Measurements from ENCODE around the gene PTPRG.

Gene PTPRG

GRCh38 chr3:62228467-62228866 is 667.1 kb downstream of the PTPRG start:
- DNase-seq (ENCODE audit: low read depth in 2 of 2): no peak

GRCh38 chr3:62229211-62229610 is 667.8 kb downstream of the PTPRG start:
- DNase-seq (ENCODE audit: low read depth in 2 of 2): no peak

GRCh38 chr3:62229908-62230307 is 668.5 kb downstream of the PTPRG start:
- DNase-seq (ENCODE audit: low read depth in 2 of 2): no peak

- no peak for DNase-seq (ENCODE audit: low read depth in 2 of 2)
These were observed 671.7 kb downstream of the PTPRG start for GRCh38 chr3:62233065-62233464.

- no peak for DNase-seq (ENCODE audit: low read depth in 2 of 2)
These were observed 674.6 kb downstream of the PTPRG start for GRCh38 chr3:62236016-62236415.

- DNase-seq (ENCODE audit: low read depth in 2 of 2): no peak
These were observed 676.0 kb downstream of the PTPRG start for GRCh38 chr3:62237286-62237948.

- no peak for DNase-seq (ENCODE audit: low read depth in 2 of 2)
These were observed 676.6 kb downstream of the PTPRG start for GRCh38 chr3:62238003-62238402.

- no peak for DNase-seq (ENCODE audit: low read depth in 2 of 2)
These were observed 677.1 kb downstream of the PTPRG start for GRCh38 chr3:62238431-62238830.

- DNase-seq (ENCODE audit: low read depth in 2 of 2): no peak
These were observed 679.9 kb downstream of the PTPRG start for GRCh38 chr3:62241279-62241678.

- DNase-seq (ENCODE audit: low read depth in 2 of 2): no peak
These were observed 681.6 kb downstream of the PTPRG start for GRCh38 chr3:62242831-62243509.

GRCh38 chr3:62246094-62246493 is 684.7 kb downstream of the PTPRG start:
- no peak for DNase-seq (ENCODE audit: low read depth in 2 of 2)

- no peak for DNase-seq (ENCODE audit: low read depth in 2 of 2)
These were observed 685.6 kb downstream of the PTPRG start for GRCh38 chr3:62246985-62247384.

- no peak for DNase-seq (ENCODE audit: low read depth in 2 of 2)
These were observed 687.5 kb downstream of the PTPRG start for GRCh38 chr3:62248734-62249483.

- DNase-seq (ENCODE audit: low read depth in 2 of 2): no peak
These were observed 688.1 kb downstream of the PTPRG start for GRCh38 chr3:62249484-62249776.

GRCh38 chr3:62249855-62250543 is 688.6 kb downstream of the PTPRG start:
- no peak for DNase-seq (ENCODE audit: low read depth in 2 of 2)

GRCh38 chr3:62252438-62253157 is 691.2 kb downstream of the PTPRG start:
- no peak for DNase-seq (ENCODE audit: low read depth in 2 of 2)

GRCh38 chr3:62253971-62254370 is 692.6 kb downstream of the PTPRG start:
- no peak for DNase-seq (ENCODE audit: low read depth in 2 of 2)

- DNase-seq (ENCODE audit: low read depth in 2 of 2): no peak
These were observed 694.4 kb downstream of the PTPRG start for GRCh38 chr3:62255758-62256157.

- DNase-seq (ENCODE audit: low read depth in 2 of 2): no peak
These were observed 698.6 kb downstream of the PTPRG start for GRCh38 chr3:62259924-62260323.

GRCh38 chr3:62260655-62261054 is 699.3 kb downstream of the PTPRG start:
- DNase-seq (ENCODE audit: low read depth in 2 of 2): no peak

GRCh38 chr3:62261121-62261520 is 699.8 kb downstream of the PTPRG start:
- DNase-seq (ENCODE audit: low read depth in 2 of 2): no peak

GRCh38 chr3:62261736-62262135 is 700.4 kb downstream of the PTPRG start:
- no peak for DNase-seq (ENCODE audit: low read depth in 2 of 2)
